Stimulated activated naive CD8-positive, alpha-beta T cell treated with anti-CD3 and anti-CD28 coated beads, Interleukin-15, amount 100 ng/mL, for 72 hours (primary cell): ENCODE data around the gene MYO15B.

Source experiments
- ATAC-seq: fragments of 150-1000 bp; cut with Tn5 transposase; 2 replicates; pipeline ENCODE4 v1.10.0; 2021; ENCODE audit warnings: mild to moderate bottlenecking, moderate library complexity
- DNase-seq, 2 donors: peaks; one replicate each; pipeline ENCODE4 v3.0.0; 2021 to 2022
- H3K27ac Mint-ChIP-seq, 2 donors: one replicate each; pipeline ENCODE4 v1.8.0; 2022; ENCODE audit warnings: mild to moderate bottlenecking in 2 of 2, mixed read lengths in 2 of 2, moderate library complexity in 2 of 2
- H3K27me3 Mint-ChIP-seq: one replicate; pipeline ENCODE4 v1.8.0; 2022; ENCODE audit warnings: mixed read lengths
- H3K4me1 Mint-ChIP-seq: one replicate; pipeline ENCODE4 v1.8.0; 2022; ENCODE audit warnings: mild to moderate bottlenecking, mixed read lengths
- H3K4me3 Mint-ChIP-seq, 2 donors: one replicate each; pipeline ENCODE4 v1.8.0; 2022; ENCODE audit warnings: mild to moderate bottlenecking in 2 of 2, mixed read lengths in 2 of 2, moderate library complexity in 1 of 2
- H3K9me3 Mint-ChIP-seq, 2 donors: one replicate each; pipeline ENCODE4 v1.8.0; 2022; ENCODE audit warnings: mixed read lengths in 2 of 2

The MYO15B gene

GRCh38 chr17:75602644-75603043 lies 15.0 kb downstream of the MYO15B start:
- H3K4me1 Mint-ChIP-seq: no peaks in the 10 kb centered on the region

GRCh38 chr17:75603123-75603522 lies 15.5 kb downstream of the MYO15B start:
- DNase-seq (no peak), ATAC-seq (peak; percentile 15)
- Mint-ChIP-seq H3K27me3 (no peaks in the 10 kb centered on the region), H3K9me3 (no peaks in the 10 kb centered on the region), H3K27ac (no peak overlapping the region), H3K4me3 (no peak overlapping the region), H3K4me1 (no peaks in the 10 kb centered on the region)

More at GRCh38 chr17:75602644-75603043, 15.0 kb downstream of the MYO15B start:
- Mint-ChIP-seq H3K27me3 (no peaks in the 10 kb centered on the region), H3K27ac (no peak overlapping the region), H3K4me3 (no peak overlapping the region), H3K9me3 (no peaks in the 10 kb centered on the region)
- peak; percentile 19 for ATAC-seq
- DNase-seq: no peak

GRCh38 chr17:75604034-75604695 lies 16.6 kb downstream of the MYO15B start:
- H3K9me3 Mint-ChIP-seq: no peaks in the 10 kb centered on the region
- H3K4me1 Mint-ChIP-seq: no peaks in the 10 kb centered on the region
- H3K27ac Mint-ChIP-seq: no peak overlapping the region
- H3K4me3 Mint-ChIP-seq: no peak overlapping the region
- no peaks in the 10 kb centered on the region for H3K27me3 Mint-ChIP-seq
- no peak for DNase-seq
- peak; percentile 18 for ATAC-seq

- H3K9me3 Mint-ChIP-seq: no peaks in the 10 kb centered on the region
- no peaks in the 10 kb centered on the region for H3K4me1 Mint-ChIP-seq
- no peak overlapping the region for H3K27ac Mint-ChIP-seq
- ATAC-seq: no peak
- no peak overlapping the region for H3K4me3 Mint-ChIP-seq
- DNase-seq: no peak
- no peaks in the 10 kb centered on the region for H3K27me3 Mint-ChIP-seq
Measured at GRCh38 chr17:75605790-75606189, 18.2 kb downstream of the MYO15B start.

GRCh38 chr17:75607086-75607485 lies 19.5 kb downstream of the MYO15B start:
- H3K9me3 Mint-ChIP-seq: no peaks in the 10 kb centered on the region
- H3K4me1 Mint-ChIP-seq: no peaks in the 10 kb centered on the region
- DNase-seq (no peak), ATAC-seq (no peak)
- H3K27me3 Mint-ChIP-seq: no peaks in the 10 kb centered on the region
- no peak overlapping the region for H3K27ac Mint-ChIP-seq
- H3K4me3 Mint-ChIP-seq: no peak overlapping the region

GRCh38 chr17:75610103-75610984 lies 22.7 kb downstream of the MYO15B start:
- no peak for ATAC-seq
- no peak overlapping the region for H3K27ac Mint-ChIP-seq
- no peak overlapping the region for H3K4me3 Mint-ChIP-seq

GRCh38 chr17:75611851-75612429 lies 24.3 kb downstream of the MYO15B start:
- Mint-ChIP-seq H3K4me3 (no peak overlapping the region), H3K4me1 (no peaks in the 10 kb centered on the region), H3K9me3 (no peaks in the 10 kb centered on the region), H3K27me3 (no peaks in the 10 kb centered on the region), H3K27ac (no peak overlapping the region)
- DNase-seq (no peak), ATAC-seq (no peak)

More at GRCh38 chr17:75610103-75610984, 22.7 kb downstream of the MYO15B start:
- no peak for DNase-seq
- Mint-ChIP-seq H3K4me1 (no peaks in the 10 kb centered on the region), H3K9me3 (no peaks in the 10 kb centered on the region), H3K27me3 (no peaks in the 10 kb centered on the region)

- DNase-seq: no peak
- Mint-ChIP-seq H3K4me3 (no peak overlapping the region), H3K27ac (no peak overlapping the region), H3K4me1 (no peaks in the 10 kb centered on the region), H3K9me3 (no peaks in the 10 kb centered on the region), H3K27me3 (no peaks in the 10 kb centered on the region)
- ATAC-seq: no peak
Measured at GRCh38 chr17:75612906-75613626, 25.5 kb downstream of the MYO15B start.

- ATAC-seq (peak; percentile 33), DNase-seq (no peak)
- Mint-ChIP-seq H3K9me3 (no peaks in the 10 kb centered on the region), H3K27me3 (no peaks in the 10 kb centered on the region), H3K4me1 (no peaks in the 10 kb centered on the region), H3K27ac (no peak overlapping the region), H3K4me3 (no peak overlapping the region)
Measured at GRCh38 chr17:75614006-75614405, 26.4 kb downstream of the MYO15B start.

- no peaks in the 10 kb centered on the region for H3K27me3 Mint-ChIP-seq
- DNase-seq (no peak), ATAC-seq (peak; percentile 10)
- H3K4me1 Mint-ChIP-seq: no peaks in the 10 kb centered on the region
- no peak overlapping the region for H3K4me3 Mint-ChIP-seq
- no peaks in the 10 kb centered on the region for H3K9me3 Mint-ChIP-seq
- H3K27ac Mint-ChIP-seq: no peak overlapping the region
Measured at GRCh38 chr17:75614556-75615270, 27.1 kb downstream of the MYO15B start.

GRCh38 chr17:75615301-75615700 lies 27.7 kb downstream of the MYO15B start:
- Mint-ChIP-seq H3K4me1 (no peaks in the 10 kb centered on the region), H3K4me3 (no peak overlapping the region), H3K9me3 (no peaks in the 10 kb centered on the region), H3K27ac (no peak overlapping the region), H3K27me3 (no peaks in the 10 kb centered on the region)
- no peak for DNase-seq
- ATAC-seq: no peak

- H3K9me3 Mint-ChIP-seq: no peaks in the 10 kb centered on the region
- H3K27me3 Mint-ChIP-seq: no peaks in the 10 kb centered on the region
- ATAC-seq (no peak), DNase-seq (no peak)
- H3K4me1 Mint-ChIP-seq: no peaks in the 10 kb centered on the region
- H3K4me3 Mint-ChIP-seq: no peak overlapping the region
- H3K27ac Mint-ChIP-seq: no peak overlapping the region
Measured at GRCh38 chr17:75616521-75617122, 29.0 kb downstream of the MYO15B start.

GRCh38 chr17:75617218-75617617 lies 29.6 kb downstream of the MYO15B start:
- DNase-seq: no peak
- Mint-ChIP-seq H3K4me1 (no peaks in the 10 kb centered on the region), H3K27ac (peak overlapping the region in 1 of 2 donors; percentile 28), H3K4me3 (no peak overlapping the region), H3K27me3 (no peaks in the 10 kb centered on the region), H3K9me3 (no peaks in the 10 kb centered on the region)
- ATAC-seq: no peak

GRCh38 chr17:75617675-75618074 lies 30.1 kb downstream of the MYO15B start:
- ATAC-seq (no peak), DNase-seq (no peak)
- Mint-ChIP-seq H3K27me3 (no peaks in the 10 kb centered on the region), H3K9me3 (no peaks in the 10 kb centered on the region), H3K4me1 (no peaks in the 10 kb centered on the region), H3K4me3 (no peak overlapping the region), H3K27ac (peak overlapping the region in 1 of 2 donors; percentile 28)
